GM12892 (cell line): Measurements from ENCODE around the gene HDX.

Source experiments
- POLR2AphosphoS5 ChIP-seq: IDR thresholded peaks from 2 replicates; pipeline ENCODE4 v1.6.1; 2011; ENCODE audit warnings: low read depth, low read length, control low read depth
- TAF1 ChIP-seq: IDR thresholded peaks from 2 replicates; pipeline ENCODE4 v1.6.1; 2011; ENCODE audit warnings: low read depth, mild to moderate bottlenecking, control low read depth, low read length, borderline replicate concordance

- TF ChIP-seq POLR2AphosphoS5: no peak
- TF ChIP-seq TAF1: no peak
Measured at GRCh38 chrX:84362184-84362838, 139.9 kb downstream of the HDX start.
